C4-2B (cell line): ENCODE data around the gene SLC6A16.

Experiments used
- H3K27ac ChIP-seq: fragments of 450-650 bp; 2 replicates; pipeline ENCODE4 v1.5.1; 2017
- CTCF ChIP-seq: fragments of 450-650 bp; conservative IDR thresholded peaks from 2 replicates; pipeline ENCODE4 v1.5.1; 2017; ENCODE audit warnings: mild to moderate bottlenecking
- ZFX ChIP-seq: fragments of 450-650 bp; IDR thresholded peaks from 2 replicates; pipeline ENCODE4 v1.6.1; 2017

Gene SLC6A16

GRCh38 chr19:49338023-49338677 lies 13.2 kb upstream of the SLC6A16 start:
- TF ChIP-seq CTCF: no peak
- no peak for TF ChIP-seq ZFX
- no peak overlapping the region for H3K27ac ChIP-seq

- TF ChIP-seq CTCF: no peak
- TF ChIP-seq ZFX: no peak
- H3K27ac ChIP-seq: no peak overlapping the region
These were observed 12.5 kb upstream of the SLC6A16 start for GRCh38 chr19:49337267-49338022.

- H3K27ac ChIP-seq: no peak overlapping the region
- no peak for TF ChIP-seq ZFX
- no peak for TF ChIP-seq CTCF
These were observed 11.7 kb upstream of the SLC6A16 start for GRCh38 chr19:49336482-49337266.

GRCh38 chr19:49335784-49336481 lies 10.9 kb upstream of the SLC6A16 start:
- TF ChIP-seq ZFX (no peak), CTCF (no peak)
- no peak overlapping the region for H3K27ac ChIP-seq

GRCh38 chr19:49335071-49335783 lies 10.2 kb upstream of the SLC6A16 start, which contains the start of gene CD37:
CD37 (plus strand) TSS chr19:49335406; CDS start chr19:49335541, 135 bp downstream.
- no peak within 1 kb of the TSS for H3K27ac ChIP-seq
- TF ChIP-seq CTCF: no peak
- TF ChIP-seq ZFX: no peak

GRCh38 chr19:49333811-49334288 lies 8.9 kb upstream of the SLC6A16 start:
- TF ChIP-seq CTCF (no peak), ZFX (no peak)
- no peak overlapping the region for H3K27ac ChIP-seq
